HepG2 (cell line): ENCODE measurements around the gene CLASRP. TPM values are rescaled to one million over a fixed set of nuclear protein-coding genes. Genes with fewer than 3 reads are reported as not detected.

Experiments used
- ATAC-seq: fragments of 200-7000 bp; cut with Tn5 transposase; 3 replicates; pipeline ENCODE4 v1.9.1; 2020; ENCODE audit warnings: mild to moderate bottlenecking, moderate library complexity
- BruUV-seq: library from RNA; stranded (reverse); fragments of 400-500 nt; replicated peaks from 2 replicates; lab custom pipeline; 2021; lab: Mats Ljungman, UMichigan
- CTCF ChIA-PET: fragments of 300-600 bp; formaldehyde crosslinking; extraction: SDS; loops from one replicate; lab custom pipeline; 2021; ENCODE audit warnings: low total read pairs, inconsistent platforms, low intra/inter-chr PET ratio; lab: Yijun Ruan, JAX
- POLR2A ChIA-PET: fragments of 350-600 bp; sonication (Branson Sonifier 250); formaldehyde crosslinking; loops from one replicate; lab custom pipeline; 2020; ENCODE audit warnings: antibody characterized with exemption, inconsistent platforms; lab: Yijun Ruan, JAX
- DNase-seq: peaks from one replicate; pipeline ENCODE4 v3.0.0-alpha.2; 2015; ENCODE audit warnings: low spot score
- FAIRE-seq: peaks from 3 replicates; lab custom pipeline; 2011; peaks lifted over from hg19 to GRCh38; lab: Jason Lieb, UNC
- H2AFZ ChIP-seq: one replicate; pipeline ENCODE4 v1.6.1; 2011; ENCODE audit warnings: low read length, inconsistent platforms
- H3K27ac ChIP-seq: fragments of 300-600 bp; 3 replicates; pipeline ENCODE4 v1.8.0; 2011; ENCODE audit warnings: mixed run types, mild to moderate bottlenecking, mixed read lengths, low read length, inconsistent platforms; ENCODE audit not compliant: insufficient read depth; ENCODE audit errors: extremely low read length
- H3K27me3 ChIP-seq, 2 experiments: fragments of 200-600 bp in 1 of 2; 2 replicates in 1 of 2; 3 replicates in 1 of 2; pipeline versions ENCODE4 v1.6.0 to v1.8.0; 2011; ENCODE audit warnings: low read length in 2 of 2, mild to moderate bottlenecking in 2 of 2, moderate library complexity in 2 of 2, inconsistent platforms in 1 of 2; ENCODE audit not compliant: insufficient read depth in 2 of 2, control insufficient read depth in 1 of 2
- H3K36me3 ChIP-seq, 2 experiments: fragments of 200-600 bp in 1 of 2; replicated peaks in 1 of 2; 2 replicates in 1 of 2; 3 replicates in 1 of 2; pipeline versions ENCODE4 v1.5.1 to v1.8.0; 2011; ENCODE audit warnings: low read length in 2 of 2, inconsistent platforms in 1 of 2; ENCODE audit not compliant: insufficient read depth in 2 of 2, control insufficient read depth in 1 of 2
- H3K4me1 ChIP-seq: 2 replicates; pipeline ENCODE4 v1.5.1; 2012; ENCODE audit warnings: low read length, inconsistent platforms; ENCODE audit not compliant: insufficient read depth
- H3K4me2 ChIP-seq: 2 replicates; pipeline ENCODE4 v1.6.0; 2011; ENCODE audit warnings: low read depth, low read length, inconsistent platforms
- H3K4me3 ChIP-seq, 3 experiments: fragments of 200-600 bp in 1 of 3; sonication (generic), shearing (Covaris generic) in 1 of 3; replicated peaks in 1 of 3; 2 replicates each; pipeline ENCODE4 v1.5.1; 2011 to 2016; ENCODE audit warnings: low read length in 3 of 3, inconsistent platforms in 2 of 3, low read depth in 2 of 3, mild to moderate bottlenecking in 2 of 3, control low read depth in 1 of 3, mixed read lengths in 1 of 3; ENCODE audit not compliant: insufficient read depth in 1 of 3
- H3K79me2 ChIP-seq: one replicate; pipeline ENCODE4 v1.6.1; 2011; ENCODE audit warnings: low read length, inconsistent platforms; ENCODE audit not compliant: insufficient read depth
- H3K9ac ChIP-seq: 2 replicates; pipeline ENCODE4 v1.6.0; 2011; ENCODE audit warnings: mild to moderate bottlenecking, low read depth, low read length, inconsistent platforms; ENCODE audit not compliant: insufficient read depth
- H3K9me3 ChIP-seq: 2 replicates; pipeline ENCODE4 v1.5.1; 2012; ENCODE audit warnings: mild to moderate bottlenecking, low read length
- H4K20me1 ChIP-seq: 2 replicates; pipeline ENCODE4 v1.6.0; 2011; ENCODE audit warnings: inconsistent platforms, mild to moderate bottlenecking, low read length, moderate library complexity; ENCODE audit not compliant: insufficient read depth
- AGO2 ChIP-seq: fragments of 200-400 bp; formaldehyde crosslinking; optimal IDR thresholded peaks from 2 replicates; pipeline ENCODE3; 2017; ENCODE audit warnings: mild to moderate bottlenecking, low read depth, low read length, moderate library complexity
- CHD4 ChIP-seq: fragments of 200-600 bp; sonication (generic); IDR thresholded peaks from 2 replicates; pipeline ENCODE4 v1.7.0; 2017; ENCODE audit warnings: mild to moderate bottlenecking, low read length, borderline replicate concordance
- EEA1 ChIP-seq: sonication (generic); formaldehyde crosslinking; IDR thresholded peaks from 2 replicates; pipeline ENCODE4 v1.5.1; 2020; ENCODE audit warnings: mild to moderate bottlenecking, missing genetic modification reagents, borderline replicate concordance
- FOXC1 ChIP-seq: sonication (generic); formaldehyde crosslinking; IDR thresholded peaks from 2 replicates; pipeline ENCODE4 v1.8.0; 2022; ENCODE audit warnings: mild to moderate bottlenecking, missing genetic modification reagents, borderline replicate concordance
- HNF4G ChIP-seq, 2 experiments: sonication (generic) in 1 of 2; formaldehyde crosslinking in 1 of 2; IDR thresholded peaks; 2 replicates each; pipeline versions ENCODE4 v1.4.0 to v1.6.1; 2011 to 2020; ENCODE audit warnings: borderline replicate concordance in 2 of 2, low read depth in 2 of 2, mild to moderate bottlenecking in 2 of 2, low read length in 1 of 2, missing genetic modification reagents in 1 of 2, moderate library complexity in 1 of 2
- KLF16 ChIP-seq, 2 experiments: sonication (generic) in 1 of 2; formaldehyde crosslinking in 1 of 2; IDR thresholded peaks; 2 replicates each; pipeline versions ENCODE4 v1.6.1 to v1.8.0; 2016 to 2023; ENCODE audit warnings: missing genetic modification reagents in 2 of 2, missing compliant biosample characterization in 1 of 2
- ZNF292 ChIP-seq: sonication (generic); formaldehyde crosslinking; IDR thresholded peaks from 2 replicates; pipeline ENCODE4 v1.8.1; 2022; ENCODE audit warnings: mild to moderate bottlenecking, low read depth, missing genetic modification reagents, borderline replicate concordance
- WGBS: methylation state at CpG from one replicate; pipeline ENCODE4 v1.1.6; 2017; ENCODE audit warnings: low lambda C conversion rate; 5-methylcytosine and 5-hydroxymethylcytosine counted together
- in situ Hi-C: cut with HindIII; loops from 2 replicates; pipeline ENCODE4 v1.10.0; 2017; ENCODE audit warnings: low pct_unique_long_range_greater_than_20kb; ENCODE audit not compliant: extremely low pct_ligation_motif_present
- intact Hi-C: fragments of 100-400 bp; cut with micrococcal nuclease; formaldehyde crosslinking; loops from one replicate; pipeline ENCODE4 v1.10.0; 2022; ENCODE audit not compliant: unreplicated experiment
- polyA plus RNA-seq, 8 experiments: library from polyadenylated mRNA; depleted of rRNA in 3 of 8; stranded (reverse) in 7 of 8; unstranded in 1 of 8; fragments of >200 nt; fragmentation: Illumina TruSeq in 4 of 8; extraction: Trizol in 4 of 8; gene quantifications; 2 replicates each; pipeline versions ENCODE4 v1.2.1 to v1.2.3, GENCODE V29; 2011 to 2016; ENCODE audit warnings: low read depth in 4 of 8, missing spikeins in 1 of 8, mixed read lengths in 1 of 8; ENCODE audit not compliant: insufficient read depth in 1 of 8
- total RNA-seq, 5 experiments: library from RNA; depleted of rRNA; stranded (reverse); fragments of >200 nt; fragmentation: Illumina TruSeq; extraction: Trizol; gene quantifications; 2 replicates each; pipeline ENCODE4 v1.2.3, GENCODE V29; 2016; ENCODE audit warnings: low read depth in 1 of 5

CLASRP gene
- total and polyA plus RNA-seq, 2 of the 13 experiments (the other 11 are each of a cell fraction or from before 2014, with no cell fraction given) = 32.0 to 51.4 TPM

- TF ChIP-seq KLF16 (CRISPR knock-in tag; IDR thresholded peaks at IDR 0.05) (no peak), HNF4G (IDR thresholded peaks at IDR 0.05; ENCODE audit: borderline replicate concordance, low read depth, low read length) (no peak), HNF4G (CRISPR knock-in tag; IDR thresholded peaks at IDR 0.05; ENCODE audit: borderline replicate concordance, low read depth) (no peak), AGO2 (no peak)
Measured at GRCh38 chr19:45005787-45006186, 33.1 kb upstream of the CLASRP start (continued).

- DNase-seq (no peak), ATAC-seq (peak; percentile 47; the same call in 2 of the 3 replicates), FAIRE-seq (no peak)
- Histone ChIP-seq H3K4me1 (peaks cover 9% of the 10 kb centered on the region; the same call in 1 of the 2 replicates), H3K36me3 (no peaks in the 10 kb centered on the region; a peak in 1 of 5 replicates), H3K4me3 (no peak overlapping the region), H3K9me3 (no peaks in the 10 kb centered on the region), H3K4me2 (no peak overlapping the region), H4K20me1 (no peaks in the 10 kb centered on the region), H3K27me3 (no peaks in the 10 kb centered on the region), H3K9ac (no peak overlapping the region), H2AFZ (no peak overlapping the region), H3K27ac (no peak overlapping the region), H3K79me2 (no peaks in the 10 kb centered on the region)
- in situ Hi-C loops (no loop called here), intact Hi-C loops (no loop called here)
- 77% methylated on average over 3 of the region's 10 CpGs for WGBS
- ChIA-PET POLR2A (no interaction called here), CTCF (no interaction called here)
- no TSS peak for BruUV-seq
- TF ChIP-seq CHD4 (no peak), FOXC1 (CRISPR knock-in tag) (no peak), ZNF292 (CRISPR knock-in tag) (no peak), EEA1 (CRISPR knock-in tag) (no peak)
Measured at GRCh38 chr19:45008552-45008951, 30.3 kb upstream of the CLASRP start.
